ENCODE measurements around the gene RASD2.

RASD2 gene

DNA sequence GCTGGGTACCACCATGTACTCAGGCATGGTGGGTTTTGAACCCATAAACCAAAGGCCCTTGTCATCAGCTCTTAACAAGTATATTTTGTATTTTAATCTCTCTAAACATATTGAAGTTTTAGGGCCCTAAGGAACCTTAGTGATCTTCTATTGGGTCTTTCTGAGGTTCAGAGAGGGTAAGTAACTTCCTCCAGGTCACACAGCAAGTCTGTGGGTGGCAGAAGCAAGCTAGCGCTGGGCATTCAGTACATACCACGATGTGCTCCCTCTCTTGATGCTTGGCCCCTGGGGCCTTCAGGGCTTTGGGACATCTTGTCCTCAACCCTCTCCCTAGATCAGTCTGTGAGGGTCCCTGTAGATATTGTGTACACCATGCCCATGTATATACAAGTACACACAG, 12.7 kb downstream of the RASD2 start:
- TF ChIP-seq, protein P1, sequence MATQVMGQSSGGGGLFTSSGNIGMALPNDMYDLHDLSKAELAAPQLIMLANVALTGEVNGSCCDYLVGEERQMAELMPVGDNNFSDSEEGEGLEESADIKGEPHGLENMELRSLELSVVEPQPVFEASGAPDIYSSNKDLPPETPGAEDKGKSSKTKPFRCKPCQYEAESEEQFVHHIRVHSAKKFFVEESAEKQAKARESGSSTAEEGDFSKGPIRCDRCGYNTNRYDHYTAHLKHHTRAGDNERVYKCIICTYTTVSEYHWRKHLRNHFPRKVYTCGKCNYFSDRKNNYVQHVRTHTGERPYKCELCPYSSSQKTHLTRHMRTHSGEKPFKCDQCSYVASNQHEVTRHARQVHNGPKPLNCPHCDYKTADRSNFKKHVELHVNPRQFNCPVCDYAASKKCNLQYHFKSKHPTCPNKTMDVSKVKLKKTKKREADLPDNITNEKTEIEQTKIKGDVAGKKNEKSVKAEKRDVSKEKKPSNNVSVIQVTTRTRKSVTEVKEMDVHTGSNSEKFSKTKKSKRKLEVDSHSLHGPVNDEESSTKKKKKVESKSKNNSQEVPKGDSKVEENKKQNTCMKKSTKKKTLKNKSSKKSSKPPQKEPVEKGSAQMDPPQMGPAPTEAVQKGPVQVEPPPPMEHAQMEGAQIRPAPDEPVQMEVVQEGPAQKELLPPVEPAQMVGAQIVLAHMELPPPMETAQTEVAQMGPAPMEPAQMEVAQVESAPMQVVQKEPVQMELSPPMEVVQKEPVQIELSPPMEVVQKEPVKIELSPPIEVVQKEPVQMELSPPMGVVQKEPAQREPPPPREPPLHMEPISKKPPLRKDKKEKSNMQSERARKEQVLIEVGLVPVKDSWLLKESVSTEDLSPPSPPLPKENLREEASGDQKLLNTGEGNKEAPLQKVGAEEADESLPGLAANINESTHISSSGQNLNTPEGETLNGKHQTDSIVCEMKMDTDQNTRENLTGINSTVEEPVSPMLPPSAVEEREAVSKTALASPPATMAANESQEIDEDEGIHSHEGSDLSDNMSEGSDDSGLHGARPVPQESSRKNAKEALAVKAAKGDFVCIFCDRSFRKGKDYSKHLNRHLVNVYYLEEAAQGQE (IDR thresholded peaks at IDR 0.05; ENCODE audit: insufficient read depth in 1 of 2, low read depth in 2 of 2, low read length in 2 of 2), result no peak
- TF ChIP-seq TAF1 (IDR thresholded peaks at IDR 0.05; ENCODE audit: borderline replicate concordance, insufficient read depth, low read length) (no peak), POLR2AphosphoS5 (IDR thresholded peaks at IDR 0.05; ENCODE audit: low read depth, low read length) (no peak), FOXP2 (optimal IDR thresholded peaks at IDR 0.05; ENCODE audit: borderline replicate concordance, extremely low read depth, extremely low read length, insufficient read depth) (no peak), SIN3A (IDR thresholded peaks at IDR 0.05; ENCODE audit: borderline replicate concordance, insufficient read depth, low read length) (no peak)

DNA sequence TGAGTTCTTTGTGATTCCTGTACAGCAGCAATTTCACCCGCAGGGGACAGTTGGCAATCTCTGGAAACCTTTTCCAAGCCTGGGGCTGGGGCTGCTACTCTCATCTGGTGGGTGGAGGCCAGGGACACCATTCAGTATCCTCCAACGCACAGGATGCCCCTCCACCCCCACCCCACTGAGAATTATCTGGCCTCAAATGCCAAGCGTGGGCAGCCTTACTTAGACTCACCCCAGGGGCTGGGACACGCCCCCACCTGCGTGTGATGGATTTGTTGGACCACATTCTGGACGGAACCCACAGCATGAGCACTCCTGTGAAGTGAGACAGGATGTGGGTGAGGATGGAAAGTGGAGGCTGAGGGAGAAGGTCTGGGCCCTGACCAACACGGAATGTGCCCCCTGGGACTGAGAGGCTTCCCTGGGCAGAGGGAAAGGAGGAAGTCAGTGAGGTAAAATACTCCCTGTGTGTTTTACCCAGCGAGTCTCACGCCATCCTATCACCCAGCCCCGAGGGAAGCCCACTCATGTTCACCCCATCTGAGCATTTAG, 13.7 kb downstream of the RASD2 start:
- TF ChIP-seq TAF1 (IDR thresholded peaks at IDR 0.05; ENCODE audit: borderline replicate concordance, insufficient read depth, low read length), result no peak
- TF ChIP-seq POLR2AphosphoS5 (IDR thresholded peaks at IDR 0.05; ENCODE audit: low read depth, low read length), result no peak
- no peak for TF ChIP-seq SIN3A (IDR thresholded peaks at IDR 0.05; ENCODE audit: borderline replicate concordance, insufficient read depth, low read length)
- TF ChIP-seq FOXP2 (optimal IDR thresholded peaks at IDR 0.05; ENCODE audit: borderline replicate concordance, extremely low read depth, extremely low read length, insufficient read depth), result no peak
- TF ChIP-seq, protein P1 (IDR thresholded peaks at IDR 0.05; ENCODE audit: insufficient read depth in 1 of 2, low read depth in 2 of 2, low read length in 2 of 2), result no peak

DNA sequence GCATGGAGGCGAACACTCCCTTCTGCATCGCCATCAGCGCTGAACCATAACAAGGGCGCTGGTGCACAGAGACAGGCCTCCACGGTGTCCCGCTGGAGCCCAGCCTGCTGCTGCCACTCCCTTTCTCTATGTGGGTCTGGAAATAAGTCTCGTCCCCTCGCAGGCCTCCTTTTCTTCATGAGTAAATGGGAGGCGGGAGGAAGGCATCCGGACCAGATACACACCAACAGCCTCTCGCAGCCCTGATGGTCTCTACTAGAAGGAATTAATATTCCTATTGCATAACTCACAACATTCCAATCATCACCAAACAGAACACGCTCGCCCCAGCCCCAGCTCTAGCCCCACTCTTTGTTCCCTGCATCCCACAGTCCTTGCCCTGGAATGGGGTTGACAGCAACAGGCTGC, 14.9 kb downstream of the RASD2 start:
- no peak for TF ChIP-seq FOXP2 (optimal IDR thresholded peaks at IDR 0.05; ENCODE audit: borderline replicate concordance, extremely low read depth, extremely low read length, insufficient read depth)
- TF ChIP-seq TAF1 (IDR thresholded peaks at IDR 0.05; ENCODE audit: borderline replicate concordance, insufficient read depth, low read length), result no peak
- no peak for TF ChIP-seq POLR2AphosphoS5 (IDR thresholded peaks at IDR 0.05; ENCODE audit: low read depth, low read length)
- TF ChIP-seq SIN3A (IDR thresholded peaks at IDR 0.05; ENCODE audit: borderline replicate concordance, insufficient read depth, low read length), result no peak
- TF ChIP-seq, protein P1 (IDR thresholded peaks at IDR 0.05; ENCODE audit: insufficient read depth in 1 of 2, low read depth in 2 of 2, low read length in 2 of 2), result no peak

DNA sequence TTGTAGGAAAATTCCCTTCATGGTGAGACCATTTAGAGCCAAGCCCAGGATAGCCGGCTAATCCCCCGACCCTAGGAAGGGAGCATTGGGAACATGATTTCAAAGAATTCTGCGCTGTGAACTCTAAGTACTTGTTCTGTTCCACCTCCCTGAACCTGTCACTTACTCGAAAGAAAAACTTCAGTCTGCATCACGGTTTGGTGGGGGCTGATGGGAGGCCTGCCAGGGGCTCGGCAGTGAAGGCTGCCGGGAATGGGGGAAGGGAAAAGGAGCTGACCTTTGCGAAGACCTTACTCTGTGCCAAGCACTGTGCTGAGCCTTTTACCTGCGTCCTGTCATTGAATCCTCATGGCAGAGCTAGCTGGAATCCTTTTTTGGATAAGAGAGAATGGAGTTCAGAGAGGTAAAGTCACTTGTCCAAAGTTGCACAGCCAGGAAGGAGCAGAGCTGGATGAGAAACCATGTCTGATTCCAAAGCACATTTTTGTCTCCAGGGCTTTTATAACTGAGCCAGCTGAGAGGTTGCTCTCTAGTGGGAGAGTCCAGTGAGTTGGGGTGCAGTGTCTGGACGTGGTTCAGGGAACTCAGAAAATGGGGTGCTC, 15.4 kb downstream of the RASD2 start:
- TF ChIP-seq SIN3A (IDR thresholded peaks at IDR 0.05; ENCODE audit: borderline replicate concordance, insufficient read depth, low read length) (no peak), FOXP2 (optimal IDR thresholded peaks at IDR 0.05; ENCODE audit: borderline replicate concordance, extremely low read depth, extremely low read length, insufficient read depth) (no peak), POLR2AphosphoS5 (IDR thresholded peaks at IDR 0.05; ENCODE audit: low read depth, low read length) (no peak), TAF1 (IDR thresholded peaks at IDR 0.05; ENCODE audit: borderline replicate concordance, insufficient read depth, low read length) (no peak)
- TF ChIP-seq, protein P1 (IDR thresholded peaks at IDR 0.05; ENCODE audit: insufficient read depth in 1 of 2, low read depth in 2 of 2, low read length in 2 of 2), result no peak
